Measurements from ENCODE around the gene SGIP1. TPM values are rescaled to one million over a fixed set of nuclear protein-coding genes. Genes with fewer than 3 reads are reported as not detected.
A peak's percentile ranks its signal among the peaks of the same experiment; 100 is the strongest.

The SGIP1 gene
- 11.7 TPM for polyA plus RNA-seq (2013)

- 25% methylated on average over 14 of the region's 25 CpGs for WGBS (ENCODE audit: insufficient coverage)
- POLR2A ChIA-PET = interaction anchor here (0.7 kb wide), 1 partner anchor 199 kb away, joined by 4 read pairs; no protein-coding TSS in a partner anchor
- Histone ChIP-seq H3K27me3 (replicated peaks in 2 of 5; ENCODE audit: control insufficient read depth in 4 of 5, insufficient read depth in 5 of 5, low read length in 4 of 5) (no peaks in the 10 kb centered on the region), H3K36me3 (ENCODE audit: control insufficient read depth in 4 of 4, insufficient read depth in 4 of 4, low read length in 3 of 4) (no peaks in the 10 kb centered on the region), H3K4me1 (ENCODE audit: control extremely low read depth in 1 of 4, control insufficient read depth in 4 of 4, insufficient read depth in 4 of 4, low read length in 3 of 4) (peaks cover 13 to 21% (median 17%) of the 10 kb centered on the region in 4 experiments), H3K4me3 (ENCODE audit: control insufficient read depth in 1 of 7, extremely low read depth in 1 of 7, insufficient read depth in 4 of 7, low read depth in 2 of 7, low read length in 6 of 7) (peak within 1 kb of the TSS; percentile 46 to 84 (median 74)), H3K9me3 (ENCODE audit: control extremely low read depth in 1 of 5, control insufficient read depth in 4 of 5, insufficient read depth in 2 of 5, low read depth in 1 of 5, low read length in 4 of 5) (no peaks in the 10 kb centered on the region), H3K27ac (ENCODE audit: insufficient read depth in 1 of 2, low read depth in 1 of 2, low read length in 2 of 2, poor library complexity in 1 of 2, severe bottlenecking in 2 of 2) (peak within 1 kb of the TSS; percentile 62 to 84)
- peak; percentile 97 to 99 (median 99) for DNase-seq
- CTCF ChIA-PET = interaction anchor here (0.9 to 2.0 kb wide), 7 partner anchors 9 to 224 kb away, joined by 3 to 5 read pairs (median 3); no protein-coding TSS in a partner anchor
Measured at GRCh38 chr1:66533804-66534740, at the start of gene SGIP1. Gene SGIP1 (plus strand): TSS chr1:66534153. CDS start chr1:66534359, 206 bp downstream.

- Histone ChIP-seq H3K4me1 (ENCODE audit: control extremely low read depth in 1 of 4, control insufficient read depth in 4 of 4, insufficient read depth in 4 of 4, low read length in 3 of 4) (peaks cover 2 to 8% (median 6%) of the 10 kb centered on the region in 4 experiments), H3K27me3 (replicated peaks in 2 of 5; ENCODE audit: control insufficient read depth in 4 of 5, insufficient read depth in 5 of 5, low read length in 4 of 5) (no peaks in the 10 kb centered on the region), H3K36me3 (ENCODE audit: control insufficient read depth in 4 of 4, insufficient read depth in 4 of 4, low read length in 3 of 4) (no peaks in the 10 kb centered on the region), H3K27ac (ENCODE audit: insufficient read depth in 1 of 2, low read depth in 1 of 2, low read length in 2 of 2, poor library complexity in 1 of 2, severe bottlenecking in 2 of 2) (no peak overlapping the region), H3K4me3 (ENCODE audit: control insufficient read depth in 1 of 7, extremely low read depth in 1 of 7, insufficient read depth in 4 of 7, low read depth in 2 of 7, low read length in 6 of 7) (no peak overlapping the region), H3K9me3 (ENCODE audit: control extremely low read depth in 1 of 5, control insufficient read depth in 4 of 5, insufficient read depth in 2 of 5, low read depth in 1 of 5, low read length in 4 of 5) (no peaks in the 10 kb centered on the region)
- 50% methylated on average over 1 of the region's 2 CpGs for WGBS (ENCODE audit: insufficient coverage)
- ChIA-PET POLR2A (no interaction called here), CTCF (no interaction called here)
- DNase-seq = peak in 2 of 3 donors; percentile 17 to 20
Measured at GRCh38 chr1:66489151-66489550, 44.8 kb upstream of the SGIP1 start.

GRCh38 chr1:66489972-66490601 is 43.9 kb upstream of the SGIP1 start:
- no peak overlapping the region for H3K27ac ChIP-seq (ENCODE audit: insufficient read depth in 1 of 2, low read depth in 1 of 2, low read length in 2 of 2, poor library complexity in 1 of 2, severe bottlenecking in 2 of 2)
- ChIA-PET CTCF (interaction anchor here (0.7 to 2.3 kb wide), 6 partner anchors 14 to 530 kb away, joined by 3 to 9 read pairs (median 4); no protein-coding TSS in a partner anchor), POLR2A (no interaction called here)
- peaks cover 7 to 13% (median 12%) of the 10 kb centered on the region in 4 experiments for H3K4me1 ChIP-seq (ENCODE audit: control extremely low read depth in 1 of 4, control insufficient read depth in 4 of 4, insufficient read depth in 4 of 4, low read length in 3 of 4)
- no peak overlapping the region for H3K4me3 ChIP-seq (ENCODE audit: control insufficient read depth in 1 of 7, extremely low read depth in 1 of 7, insufficient read depth in 4 of 7, low read depth in 2 of 7, low read length in 6 of 7)
- no peaks in the 10 kb centered on the region for H3K36me3 ChIP-seq (ENCODE audit: control insufficient read depth in 4 of 4, insufficient read depth in 4 of 4, low read length in 3 of 4)
- no peaks in the 10 kb centered on the region for H3K27me3 ChIP-seq (replicated peaks in 2 of 5; ENCODE audit: control insufficient read depth in 4 of 5, insufficient read depth in 5 of 5, low read length in 4 of 5)
- WGBS (ENCODE audit: insufficient coverage) = no CpG with 5 or more reads among the region's 2 CpGs
- no peaks in the 10 kb centered on the region for H3K9me3 ChIP-seq (ENCODE audit: control extremely low read depth in 1 of 5, control insufficient read depth in 4 of 5, insufficient read depth in 2 of 5, low read depth in 1 of 5, low read length in 4 of 5)
- no peak for DNase-seq

- H3K36me3 ChIP-seq (ENCODE audit: control insufficient read depth in 4 of 4, insufficient read depth in 4 of 4, low read length in 3 of 4) = no peaks in the 10 kb centered on the region
- CTCF ChIA-PET = interaction anchor here (0.7 to 2.3 kb wide), 8 partner anchors 13 to 531 kb away, joined by 3 to 9 read pairs (median 4); no protein-coding TSS in a partner anchor
Measured at GRCh38 chr1:66490816-66491215, 43.1 kb upstream of the SGIP1 start.

GRCh38 chr1:66492424-66492823 is 41.5 kb upstream of the SGIP1 start:
- POLR2A ChIA-PET = no interaction called here
- Histone ChIP-seq H3K4me1 (ENCODE audit: control extremely low read depth in 1 of 4, control insufficient read depth in 4 of 4, insufficient read depth in 4 of 4, low read length in 3 of 4) (peaks cover 7 to 20% (median 18%) of the 10 kb centered on the region in 4 experiments), H3K27me3 (replicated peaks in 2 of 5; ENCODE audit: control insufficient read depth in 4 of 5, insufficient read depth in 5 of 5, low read length in 4 of 5) (no peaks in the 10 kb centered on the region), H3K27ac (ENCODE audit: insufficient read depth in 1 of 2, low read depth in 1 of 2, low read length in 2 of 2, poor library complexity in 1 of 2, severe bottlenecking in 2 of 2) (no peak overlapping the region), H3K4me3 (ENCODE audit: control insufficient read depth in 1 of 7, extremely low read depth in 1 of 7, insufficient read depth in 4 of 7, low read depth in 2 of 7, low read length in 6 of 7) (no peak overlapping the region), H3K36me3 (ENCODE audit: control insufficient read depth in 4 of 4, insufficient read depth in 4 of 4, low read length in 3 of 4) (no peaks in the 10 kb centered on the region), H3K9me3 (ENCODE audit: control extremely low read depth in 1 of 5, control insufficient read depth in 4 of 5, insufficient read depth in 2 of 5, low read depth in 1 of 5, low read length in 4 of 5) (no peaks in the 10 kb centered on the region)
- WGBS (ENCODE audit: insufficient coverage) = no CpG with 5 or more reads among the region's 1 CpG
- no peak for DNase-seq
- CTCF ChIA-PET = no interaction called here

More at GRCh38 chr1:66490816-66491215, 43.1 kb upstream of the SGIP1 start:
- no peaks in the 10 kb centered on the region for H3K27me3 ChIP-seq (replicated peaks in 2 of 5; ENCODE audit: control insufficient read depth in 4 of 5, insufficient read depth in 5 of 5, low read length in 4 of 5)
- DNase-seq = peak in 1 of 3 donors; percentile 60
- POLR2A ChIA-PET = no interaction called here
- H3K4me3 ChIP-seq (ENCODE audit: control insufficient read depth in 1 of 7, extremely low read depth in 1 of 7, insufficient read depth in 4 of 7, low read depth in 2 of 7, low read length in 6 of 7) = no peak overlapping the region
- peaks cover 7 to 20% (median 18%) of the 10 kb centered on the region in 4 experiments for H3K4me1 ChIP-seq (ENCODE audit: control extremely low read depth in 1 of 4, control insufficient read depth in 4 of 4, insufficient read depth in 4 of 4, low read length in 3 of 4)
- 100% methylated on average over 1 of the region's 2 CpGs for WGBS (ENCODE audit: insufficient coverage)
- no peak overlapping the region for H3K27ac ChIP-seq (ENCODE audit: insufficient read depth in 1 of 2, low read depth in 1 of 2, low read length in 2 of 2, poor library complexity in 1 of 2, severe bottlenecking in 2 of 2)
- no peaks in the 10 kb centered on the region for H3K9me3 ChIP-seq (ENCODE audit: control extremely low read depth in 1 of 5, control insufficient read depth in 4 of 5, insufficient read depth in 2 of 5, low read depth in 1 of 5, low read length in 4 of 5)

GRCh38 chr1:66493731-66494130 is 40.2 kb upstream of the SGIP1 start:
- H3K9me3 ChIP-seq (ENCODE audit: control extremely low read depth in 1 of 5, control insufficient read depth in 4 of 5, insufficient read depth in 2 of 5, low read depth in 1 of 5, low read length in 4 of 5) = no peaks in the 10 kb centered on the region
- CTCF ChIA-PET = interaction anchor here (2.3 kb wide), 1 partner anchor 10 kb away, joined by 10 read pairs; no protein-coding TSS in a partner anchor
- no peak for DNase-seq
- no peaks in the 10 kb centered on the region for H3K27me3 ChIP-seq (replicated peaks in 2 of 5; ENCODE audit: control insufficient read depth in 4 of 5, insufficient read depth in 5 of 5, low read length in 4 of 5)
- H3K36me3 ChIP-seq (ENCODE audit: control insufficient read depth in 4 of 4, insufficient read depth in 4 of 4, low read length in 3 of 4) = no peaks in the 10 kb centered on the region
- WGBS (ENCODE audit: insufficient coverage) = 100% methylated on average over 2 of the region's 2 CpGs
- H3K4me3 ChIP-seq (ENCODE audit: control insufficient read depth in 1 of 7, extremely low read depth in 1 of 7, insufficient read depth in 4 of 7, low read depth in 2 of 7, low read length in 6 of 7) = no peak overlapping the region
- POLR2A ChIA-PET = no interaction called here
- no peak overlapping the region for H3K27ac ChIP-seq (ENCODE audit: insufficient read depth in 1 of 2, low read depth in 1 of 2, low read length in 2 of 2, poor library complexity in 1 of 2, severe bottlenecking in 2 of 2)
- H3K4me1 ChIP-seq (ENCODE audit: control extremely low read depth in 1 of 4, control insufficient read depth in 4 of 4, insufficient read depth in 4 of 4, low read length in 3 of 4) = peaks cover 7 to 20% (median 18%) of the 10 kb centered on the region in 4 experiments

Data from common myeloid progenitor, CD34-positive (primary cell).